Cardiac muscle cell (in vitro differentiated cells and primary cell): Measurements from ENCODE around the gene NMD3. TPM values are rescaled to one million over a fixed set of nuclear protein-coding genes. Genes with fewer than 3 reads are reported as not detected.

Source experiments
- DNase-seq, 2 donors: peaks; one replicate each; pipeline versions ENCODE4 v3.0.0 to v3.0.0-alpha.2; 2010 to 2017; ENCODE audit warnings: low read depth in 1 of 2, low spot score in 1 of 2
- H3K27ac ChIP-seq: fragments of 200-600 bp; sonication (generic); 2 replicates; pipeline ENCODE4 v1.5.1; 2016
- H3K27me3 ChIP-seq: fragments of 200-600 bp; sonication (generic); 2 replicates; pipeline ENCODE4 v1.6.0; 2016; ENCODE audit warnings: control low read depth
- H3K36me3 ChIP-seq: fragments of 200-600 bp; sonication (generic); 2 replicates; pipeline ENCODE4 v1.5.1; 2016; ENCODE audit warnings: control low read depth
- H3K4me1 ChIP-seq: fragments of 200-600 bp; sonication (generic); 2 replicates; pipeline ENCODE4 v1.8.1; 2017; ENCODE audit warnings: low read depth, mild to moderate bottlenecking, mixed run types
- H3K4me3 ChIP-seq: fragments of 200-600 bp; sonication (generic); 2 replicates; pipeline ENCODE4 v1.5.1; 2016; ENCODE audit warnings: mild to moderate bottlenecking
- H3K9me3 ChIP-seq: fragments of 200-600 bp; sonication (generic); 2 replicates; pipeline ENCODE4 v1.5.1; 2017; ENCODE audit warnings: low read depth, mild to moderate bottlenecking, control low read depth
- polyA plus RNA-seq: library from polyadenylated mRNA; unstranded; fragments of >200 nt; fragmentation: Nextera tagmentation; extraction: Ambion mirVana; gene quantifications from 2 replicates; pipeline ENCODE4 v1.2.1, GENCODE V29; 2016
- total RNA-seq: library from RNA; depleted of rRNA; stranded (reverse); fragments of >200 nt; gene quantifications from 2 replicates; pipeline ENCODE4 v1.2.3, GENCODE V29; 2016
- TF ChIP-seq, protein P1 (sequence below): IDR thresholded peaks from 2 replicates; pipeline ENCODE4 v1.5.1; 2012; ENCODE audit warnings: low read depth, mild to moderate bottlenecking, low read length

Gene NMD3
- total and polyA plus RNA-seq, 2 experiments from 2014 or later: 30.6 to 36.8 TPM

DNA sequence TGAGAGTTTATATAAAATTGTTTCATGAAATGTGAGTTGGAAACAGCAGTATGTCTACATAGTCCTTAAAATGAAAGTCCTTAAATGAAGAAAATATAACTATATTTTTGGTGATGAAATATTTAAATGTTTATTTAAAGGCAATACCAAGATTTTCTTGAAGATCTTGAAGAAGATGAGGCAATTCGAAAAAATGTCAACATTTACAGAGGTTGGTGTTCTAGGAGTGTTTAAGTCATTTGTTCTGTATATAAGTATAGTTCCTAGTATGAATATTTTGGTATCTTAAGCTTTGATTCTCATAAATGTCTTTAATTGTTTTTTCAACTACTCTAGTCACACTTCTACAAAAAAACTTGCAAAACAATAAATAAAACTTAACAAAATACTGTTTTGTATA, 29.0 kb downstream of the NMD3 start:
- Histone ChIP-seq H3K4me3 (no peak overlapping the region), H3K4me1 (no peaks in the 10 kb centered on the region), H3K36me3 (peaks cover 76% of the 10 kb centered on the region), H3K9me3 (no peaks in the 10 kb centered on the region), H3K27me3 (no peaks in the 10 kb centered on the region), H3K27ac (no peak overlapping the region)
- TF ChIP-seq, protein P1, sequence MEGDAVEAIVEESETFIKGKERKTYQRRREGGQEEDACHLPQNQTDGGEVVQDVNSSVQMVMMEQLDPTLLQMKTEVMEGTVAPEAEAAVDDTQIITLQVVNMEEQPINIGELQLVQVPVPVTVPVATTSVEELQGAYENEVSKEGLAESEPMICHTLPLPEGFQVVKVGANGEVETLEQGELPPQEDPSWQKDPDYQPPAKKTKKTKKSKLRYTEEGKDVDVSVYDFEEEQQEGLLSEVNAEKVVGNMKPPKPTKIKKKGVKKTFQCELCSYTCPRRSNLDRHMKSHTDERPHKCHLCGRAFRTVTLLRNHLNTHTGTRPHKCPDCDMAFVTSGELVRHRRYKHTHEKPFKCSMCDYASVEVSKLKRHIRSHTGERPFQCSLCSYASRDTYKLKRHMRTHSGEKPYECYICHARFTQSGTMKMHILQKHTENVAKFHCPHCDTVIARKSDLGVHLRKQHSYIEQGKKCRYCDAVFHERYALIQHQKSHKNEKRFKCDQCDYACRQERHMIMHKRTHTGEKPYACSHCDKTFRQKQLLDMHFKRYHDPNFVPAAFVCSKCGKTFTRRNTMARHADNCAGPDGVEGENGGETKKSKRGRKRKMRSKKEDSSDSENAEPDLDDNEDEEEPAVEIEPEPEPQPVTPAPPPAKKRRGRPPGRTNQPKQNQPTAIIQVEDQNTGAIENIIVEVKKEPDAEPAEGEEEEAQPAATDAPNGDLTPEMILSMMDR: no peak
- no peak for DNase-seq

DNA sequence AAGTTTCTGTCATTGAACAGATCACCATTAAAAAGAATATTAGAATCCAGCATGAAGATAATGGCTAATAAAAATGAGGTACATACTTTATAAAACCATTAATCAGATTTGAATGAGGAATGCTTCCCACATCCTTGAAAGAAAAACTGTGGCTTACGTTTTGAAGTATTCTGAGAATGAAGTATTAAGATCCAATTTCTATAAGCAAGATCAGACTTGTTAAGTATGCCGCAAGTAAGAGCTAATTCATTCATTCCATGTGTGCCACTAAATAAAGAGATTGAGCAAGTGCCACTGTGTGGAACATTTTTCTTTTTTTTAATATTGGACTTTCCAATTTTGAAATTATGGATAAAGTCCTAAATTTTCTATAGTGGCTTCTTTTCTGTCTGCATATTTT, 30.6 kb downstream of the NMD3 start:
- Histone ChIP-seq H3K9me3 (no peaks in the 10 kb centered on the region), H3K4me3 (no peak overlapping the region), H3K27ac (no peak overlapping the region), H3K27me3 (no peaks in the 10 kb centered on the region), H3K36me3 (peaks cover 72% of the 10 kb centered on the region), H3K4me1 (no peaks in the 10 kb centered on the region)
- no peak for DNase-seq
- TF ChIP-seq, protein P1: no peak

DNA sequence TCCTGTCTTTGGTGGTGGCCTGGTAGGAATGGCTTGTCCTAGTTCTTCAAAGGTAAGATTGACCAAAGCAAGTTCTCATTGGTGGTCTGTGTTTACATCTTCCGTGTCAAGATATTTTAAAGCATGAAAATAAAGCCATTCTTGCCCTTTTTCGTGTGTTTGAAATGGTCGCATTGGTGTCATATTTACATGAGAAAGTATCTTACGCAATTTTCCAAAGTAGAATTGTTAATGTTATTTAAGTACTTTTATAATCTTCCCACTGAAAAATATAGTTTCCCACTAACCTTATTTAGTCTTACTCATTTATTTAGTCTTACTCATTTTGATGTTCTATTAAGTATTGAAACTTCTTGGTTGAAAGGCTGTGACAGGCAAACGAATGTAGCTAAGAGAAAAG, 31.0 kb downstream of the NMD3 start:
- Histone ChIP-seq H3K9me3 (no peaks in the 10 kb centered on the region), H3K36me3 (peaks cover 67% of the 10 kb centered on the region), H3K4me3 (no peak overlapping the region), H3K27me3 (no peaks in the 10 kb centered on the region), H3K4me1 (no peaks in the 10 kb centered on the region), H3K27ac (no peak overlapping the region)
- TF ChIP-seq, protein P1: no peak
- no peak for DNase-seq

DNA sequence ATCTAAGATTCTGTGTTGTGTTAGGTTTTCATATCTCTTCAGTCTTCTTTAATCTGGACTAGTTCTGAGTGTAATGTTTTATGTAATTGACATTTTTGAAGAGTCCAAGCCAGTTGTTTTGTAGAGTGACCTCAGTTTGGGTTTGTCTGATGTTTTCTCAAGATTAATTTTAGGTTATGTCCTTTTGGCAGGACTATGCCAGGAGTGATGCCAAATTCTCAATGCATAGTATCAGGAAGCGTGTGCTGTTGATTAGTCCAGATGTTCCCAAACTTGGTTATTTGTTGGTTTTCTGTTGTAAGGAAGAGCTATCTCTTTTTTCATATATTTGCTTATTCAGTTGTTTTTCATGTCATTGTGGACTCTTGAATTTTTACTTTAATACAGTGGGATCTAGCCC, 32.6 kb downstream of the NMD3 start:
- H3K4me3 ChIP-seq: no peak overlapping the region
- TF ChIP-seq, protein P1: no peak
- no peak overlapping the region for H3K27ac ChIP-seq
- H3K4me1 ChIP-seq: no peaks in the 10 kb centered on the region
- no peaks in the 10 kb centered on the region for H3K9me3 ChIP-seq
- DNase-seq: peak in 1 of 2 donors; percentile 41
- H3K27me3 ChIP-seq: no peaks in the 10 kb centered on the region
- H3K36me3 ChIP-seq: peaks cover 52% of the 10 kb centered on the region

DNA sequence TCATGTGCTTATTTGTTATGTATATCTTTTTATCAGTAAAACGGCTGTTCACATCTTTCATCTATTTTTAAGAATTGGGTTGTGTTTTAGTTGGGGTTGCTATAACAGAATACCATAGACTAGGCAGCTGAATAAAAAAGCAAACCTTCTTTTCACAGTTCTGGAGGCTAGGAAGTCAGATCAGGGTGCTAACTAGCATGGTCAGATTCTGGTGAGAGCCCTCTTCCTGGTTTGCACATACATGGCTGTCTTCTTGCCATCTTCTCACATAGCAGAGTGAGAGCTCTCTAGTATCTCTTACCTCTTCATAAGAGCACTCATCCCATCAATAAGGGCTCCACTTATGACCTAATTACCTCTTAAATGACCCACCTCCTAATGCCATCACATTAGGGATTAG, 33.8 kb downstream of the NMD3 start:
- H3K27me3 ChIP-seq: no peaks in the 10 kb centered on the region
- peak overlapping the region; percentile 10 for H3K27ac ChIP-seq
- H3K36me3 ChIP-seq: peaks cover 43% of the 10 kb centered on the region
- TF ChIP-seq, protein P1: no peak
- H3K4me3 ChIP-seq: no peak overlapping the region
- H3K4me1 ChIP-seq: no peaks in the 10 kb centered on the region
- DNase-seq: no peak
- no peaks in the 10 kb centered on the region for H3K9me3 ChIP-seq

DNA sequence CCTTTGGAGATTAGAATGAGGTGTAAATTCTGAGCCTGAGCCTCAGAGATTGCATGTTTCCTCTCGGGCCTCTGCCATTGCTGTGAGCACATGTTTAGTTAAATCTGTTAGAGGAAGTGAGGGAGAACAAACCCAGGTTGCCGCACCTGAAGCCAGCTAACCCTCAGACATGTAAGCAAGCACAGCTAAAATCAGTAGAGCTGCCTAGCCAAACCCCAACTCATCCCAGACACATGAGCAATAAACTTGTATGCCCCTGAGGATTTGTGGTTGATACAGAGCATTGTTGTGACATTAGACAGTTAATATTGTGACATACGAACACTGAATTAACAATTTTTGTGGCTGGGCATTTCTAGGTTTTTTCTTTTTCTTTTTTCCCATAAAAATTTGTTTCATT, 41.9 kb downstream of the NMD3 start:
- Histone ChIP-seq H3K36me3 (no peaks in the 10 kb centered on the region), H3K27ac (no peak overlapping the region), H3K27me3 (no peaks in the 10 kb centered on the region), H3K4me1 (no peaks in the 10 kb centered on the region), H3K9me3 (no peaks in the 10 kb centered on the region), H3K4me3 (no peak overlapping the region)
- TF ChIP-seq, protein P1: no peak
- DNase-seq: peak in 1 of 2 donors; percentile 62
